Pancreas (tissue), 10 donors: Measurements from ENCODE around the gene LIG1. TPM values are rescaled to one million over a fixed set of nuclear protein-coding genes. Genes with fewer than 3 reads are reported as not detected.

Experiments used
- ATAC-seq, 4 donors: fragments of 200-7000 bp; cut with Tn5 transposase; one replicate each; pipeline versions ENCODE4 v1.8.0 to v1.9.1; 2020; ENCODE audit warnings: mild to moderate bottlenecking in 4 of 4, moderate library complexity in 4 of 4
- DNase-seq, 6 donors: peaks; one replicate each; pipeline ENCODE4 v3.0.0-alpha.2; 2020
- FAIRE-seq: peaks from 2 replicates; lab custom pipeline; 2012; peaks lifted over from hg19 to GRCh38; lab: Jason Lieb, UNC
- H3K27ac ChIP-seq, 4 donors: fragments of 200-600 bp; sonication (generic); 1 replicate in 3 of 4; 2 replicates in 1 of 4; pipeline versions ENCODE4 v1.5.0 to v1.8.0; 2020
- H3K27me3 ChIP-seq, 4 donors: fragments of 200-600 bp; one replicate each; pipeline ENCODE4 v1.8.0; 2021
- H3K36me3 ChIP-seq, 3 donors: fragments of 200-600 bp; sonication (generic) in 1 of 3; one replicate each; pipeline versions ENCODE4 v1.5.0 to v1.8.0; 2020 to 2021
- H3K4me1 ChIP-seq, 3 donors: fragments of 200-600 bp; one replicate each; pipeline ENCODE4 v1.8.0; 2021
- H3K4me3 ChIP-seq, 4 donors: fragments of 200-600 bp; sonication (generic) in 2 of 4; one replicate each; pipeline versions ENCODE4 v1.5.0 to v1.8.0; 2020 to 2021
- H3K9me3 ChIP-seq, 4 donors: fragments of 200-600 bp; one replicate each; pipeline ENCODE4 v1.8.0; 2021
- WGBS, 2 donors: extraction: QIAGEN DNeasy Blood & Tissue Kit; methylation state at CpG; one replicate each; pipeline ENCODE4 v1.1.7; 2013; 5-methylcytosine and 5-hydroxymethylcytosine counted together
- intact Hi-C, 3 donors: fragments of 100-400 bp; cut with DNase I; formaldehyde crosslinking; loops; one replicate each; pipeline versions ENCODE4 v1.11.1 to v1.14.2; 2022
- polyA plus RNA-seq, 2 donors: library from polyadenylated mRNA; stranded (reverse); fragments of 200-250 nt; gene quantifications; one replicate each; pipeline ENCODE4 v1.2.3, GENCODE V29; 2013
- total RNA-seq, 6 donors: library from RNA; stranded (reverse); fragmentation: NEBNext Ultra II Directional in 4 of 6; extraction: Animal tissue kit (Norgen Biotek cat#: 25700) in 4 of 6; gene quantifications; one replicate each; pipeline versions ENCODE4 v1.2.1 to v1.2.4, GENCODE V29; 2021 to 2023
- TF ChIP-seq, protein P1 (sequence below), 4 donors: fragments of 200-600 bp; sonication (generic) in 3 of 4; IDR thresholded peaks; one replicate each; pipeline versions ENCODE4 v1.5.0 to v1.8.0; 2021; ENCODE audit warnings: antibody characterized with exemption in 4 of 4
- donor health status: healthy with polysubstance abuse.
- donor health status: DM: no; HTN: no; CAD: no; lungs with moderate emphysema.
- donor health status: DM: no; HTN: no; CAD: no.
- donor health status: control.
- donor health status: control.
- donor health status: Bipolar disorder and iron deficiency.
- donor health status: DM: yes; HTN: yes; CAD: no.
- donor health status: DM: no; HTN: no; CAD: no.
- donor health status: DM: no; HTN: no; CAD: no.
- donor health status: DM: yes; HTN: yes; CAD: no.

Gene LIG1
- total RNA-seq = 10 to 100 TPM; 10.1 to 23.5 (median 17.0) TPM
- 10 to 100 TPM; 42.1 to 78.8 TPM for polyA plus RNA-seq

GRCh38 chr19:48169939-48170803, at the start of gene LIG1, which contains the start of gene ZSWIM9:
Gene LIG1, minus strand, starts transcription at chr19:48170344. Its CDS starts 4,778 bp downstream, at chr19:48165566.
Gene ZSWIM9, plus strand, starts transcription at chr19:48170680. Its CDS starts 1,123 bp downstream, at chr19:48171803.
- H3K27me3 ChIP-seq = no peaks in the 10 kb centered on the region
- DNase-seq (peak; percentile 90 to 96 (median 92)), FAIRE-seq (no peak), ATAC-seq (peak; percentile 93 to 97 (median 94))
- H3K4me1 ChIP-seq = peaks cover 0 to 8% (median 0%) of the 10 kb centered on the region in 3 donors
- TF ChIP-seq, protein P1, sequence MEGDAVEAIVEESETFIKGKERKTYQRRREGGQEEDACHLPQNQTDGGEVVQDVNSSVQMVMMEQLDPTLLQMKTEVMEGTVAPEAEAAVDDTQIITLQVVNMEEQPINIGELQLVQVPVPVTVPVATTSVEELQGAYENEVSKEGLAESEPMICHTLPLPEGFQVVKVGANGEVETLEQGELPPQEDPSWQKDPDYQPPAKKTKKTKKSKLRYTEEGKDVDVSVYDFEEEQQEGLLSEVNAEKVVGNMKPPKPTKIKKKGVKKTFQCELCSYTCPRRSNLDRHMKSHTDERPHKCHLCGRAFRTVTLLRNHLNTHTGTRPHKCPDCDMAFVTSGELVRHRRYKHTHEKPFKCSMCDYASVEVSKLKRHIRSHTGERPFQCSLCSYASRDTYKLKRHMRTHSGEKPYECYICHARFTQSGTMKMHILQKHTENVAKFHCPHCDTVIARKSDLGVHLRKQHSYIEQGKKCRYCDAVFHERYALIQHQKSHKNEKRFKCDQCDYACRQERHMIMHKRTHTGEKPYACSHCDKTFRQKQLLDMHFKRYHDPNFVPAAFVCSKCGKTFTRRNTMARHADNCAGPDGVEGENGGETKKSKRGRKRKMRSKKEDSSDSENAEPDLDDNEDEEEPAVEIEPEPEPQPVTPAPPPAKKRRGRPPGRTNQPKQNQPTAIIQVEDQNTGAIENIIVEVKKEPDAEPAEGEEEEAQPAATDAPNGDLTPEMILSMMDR (IDR thresholded peaks at IDR 0.05) = no peak
- WGBS, 2 donors = 0% methylated on average over 75 to 82 of the region's 82 CpGs
- no peaks in the 10 kb centered on the region for H3K9me3 ChIP-seq
- intact Hi-C loops = no loop called here
- H3K36me3 ChIP-seq = peaks cover 0 to 2% (median 0%) of the 10 kb centered on the region in 3 donors
- peak within 1 kb of the TSS; percentile 86 to 96 (median 91) for H3K27ac ChIP-seq
- peak within 1 kb of the TSS; percentile 74 to 91 (median 84) for H3K4me3 ChIP-seq

GRCh38 chr19:48218997-48219396, 48.9 kb upstream of the LIG1 start:
- no peak for ATAC-seq
- FAIRE-seq = no peak
- Histone ChIP-seq H3K27ac (no peak overlapping the region), H3K27me3 (no peaks in the 10 kb centered on the region), H3K4me3 (no peak overlapping the region), H3K36me3 (no peaks in the 10 kb centered on the region), H3K9me3 (no peaks in the 10 kb centered on the region), H3K4me1 (no peaks in the 10 kb centered on the region)
- DNase-seq = no peak
- intact Hi-C loops = no loop called here
- TF ChIP-seq, protein P1 (IDR thresholded peaks at IDR 0.05) = no peak
- 89 to 90% methylated on average over 6 of the region's 6 CpGs for WGBS, 2 donors

DNA sequence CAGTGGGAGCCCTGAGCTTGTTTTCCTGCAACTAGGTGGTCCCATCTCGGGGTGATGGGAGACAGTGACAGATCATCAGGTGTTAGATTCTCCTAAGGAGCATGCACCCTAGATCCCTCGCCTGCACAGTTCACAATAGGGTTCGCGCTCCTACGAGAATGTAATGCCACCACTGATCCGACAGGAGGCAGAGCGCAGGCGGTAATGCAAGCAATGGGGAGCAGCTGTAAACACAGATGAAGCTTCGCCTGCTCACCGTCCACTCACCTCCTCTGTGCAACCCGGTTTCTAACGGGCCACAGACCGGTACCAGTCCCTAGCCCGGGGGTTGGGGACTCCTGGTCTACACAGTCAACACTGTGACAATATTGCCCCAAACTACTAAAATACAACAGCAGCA, 46.8 kb upstream of the LIG1 start:
- H3K4me1 ChIP-seq = no peaks in the 10 kb centered on the region
- H3K27ac ChIP-seq = no peak overlapping the region
- 86 to 87% methylated on average over 14 of the region's 14 CpGs for WGBS, 2 donors
- FAIRE-seq (no peak), DNase-seq (no peak), ATAC-seq (no peak)
- no peaks in the 10 kb centered on the region for H3K36me3 ChIP-seq
- TF ChIP-seq, protein P1 (IDR thresholded peaks at IDR 0.05) = no peak
- intact Hi-C loops = no loop called here
- H3K9me3 ChIP-seq = no peaks in the 10 kb centered on the region
- no peak overlapping the region for H3K4me3 ChIP-seq
- no peaks in the 10 kb centered on the region for H3K27me3 ChIP-seq

DNA sequence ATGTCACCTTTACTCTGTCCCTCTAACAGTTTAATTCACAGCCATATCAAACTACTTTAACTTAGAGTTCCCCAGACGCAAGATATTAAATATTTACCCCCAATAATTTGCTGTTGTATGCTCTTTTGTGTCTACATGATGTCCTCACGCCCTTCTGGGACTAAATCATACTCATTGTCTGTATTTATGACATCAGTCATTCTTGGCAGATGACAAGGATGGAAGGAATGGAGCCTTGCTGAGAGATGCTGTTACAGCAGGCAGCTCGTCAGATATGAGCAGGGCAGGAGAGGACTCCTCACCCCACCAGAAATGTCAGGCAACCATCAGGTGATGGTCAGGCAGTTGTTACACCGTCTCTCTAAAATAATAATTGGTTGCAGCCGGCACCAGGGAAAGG, 43.8 kb upstream of the LIG1 start:
- H3K36me3 ChIP-seq = peaks cover 0 to 6% (median 0%) of the 10 kb centered on the region in 3 donors
- DNase-seq = no peak
- no peak for FAIRE-seq
- ATAC-seq = no peak
- H3K9me3 ChIP-seq = no peaks in the 10 kb centered on the region
- intact Hi-C loops = no loop called here
- WGBS, 2 donors = 87 to 92% methylated on average over 5 of the region's 5 CpGs
- H3K27me3 ChIP-seq = no peaks in the 10 kb centered on the region
- no peak overlapping the region for H3K27ac ChIP-seq
- no peak overlapping the region for H3K4me3 ChIP-seq
- no peaks in the 10 kb centered on the region for H3K4me1 ChIP-seq
- TF ChIP-seq, protein P1 (IDR thresholded peaks at IDR 0.05) = no peak
